AG04449 (cell line): ENCODE measurements around the gene DEPP1.

Experiments
- CTCF ChIA-PET: fragments of 350-600 bp; formaldehyde crosslinking; extraction: SDS; loops from one replicate; lab custom pipeline; 2021; ENCODE audit warnings: antibody characterized with exemption; lab: Yijun Ruan, JAX
- POLR2A ChIA-PET: fragments of 400-600, 350-600 bp; formaldehyde crosslinking; extraction: SDS; loops from one replicate; lab custom pipeline; 2020; ENCODE audit warnings: antibody characterized with exemption, inconsistent platforms; lab: Yijun Ruan, JAX
- DNase-seq: peaks from one replicate; pipeline ENCODE4 v3.0.0-alpha.2; 2010; ENCODE audit warnings: low read depth, low spot score
- H3K4me3 ChIP-seq: 2 replicates; pipeline ENCODE4 v1.5.1; 2011; ENCODE audit warnings: low read depth, mild to moderate bottlenecking, control low read depth, low read length
- TF ChIP-seq, protein P1 (sequence below): IDR thresholded peaks from one replicate; pipeline ENCODE4 v1.5.1; 2011; ENCODE audit warnings: mild to moderate bottlenecking, moderate library complexity, low read length, control low read depth, inconsistent platforms; ENCODE audit not compliant: insufficient read depth; ENCODE audit errors: missing control alignments

DEPP1 gene

DNA sequence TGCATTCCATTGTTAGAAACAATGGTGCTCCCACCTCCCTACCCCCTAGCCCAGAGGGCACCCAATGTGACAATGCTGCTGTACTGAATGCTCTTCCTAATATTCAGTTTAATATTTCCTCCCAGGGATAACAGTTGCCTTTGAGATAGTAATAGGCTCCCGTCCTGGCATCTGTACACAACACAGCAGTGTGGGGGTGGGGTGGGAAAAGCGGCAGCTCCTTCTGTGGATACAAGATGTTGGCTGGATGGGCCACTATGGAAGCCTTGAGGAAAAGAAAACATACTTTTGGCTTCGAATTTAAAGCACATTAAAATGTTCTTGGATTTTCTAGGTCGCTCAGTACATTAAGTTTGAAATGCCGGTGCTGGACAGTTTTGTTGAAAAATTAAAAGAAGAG, 13.0 kb upstream of the DEPP1 start:
- H3K4me3 ChIP-seq = no peak overlapping the region
- POLR2A ChIA-PET = no interaction called here
- CTCF ChIA-PET = interaction anchor here (1.2 to 7.9 kb wide), 4 partner anchors 8 to 57 kb away, joined by 3 to 56 read pairs (median 8); no protein-coding TSS in a partner anchor
- no peak for DNase-seq
- TF ChIP-seq, protein P1, sequence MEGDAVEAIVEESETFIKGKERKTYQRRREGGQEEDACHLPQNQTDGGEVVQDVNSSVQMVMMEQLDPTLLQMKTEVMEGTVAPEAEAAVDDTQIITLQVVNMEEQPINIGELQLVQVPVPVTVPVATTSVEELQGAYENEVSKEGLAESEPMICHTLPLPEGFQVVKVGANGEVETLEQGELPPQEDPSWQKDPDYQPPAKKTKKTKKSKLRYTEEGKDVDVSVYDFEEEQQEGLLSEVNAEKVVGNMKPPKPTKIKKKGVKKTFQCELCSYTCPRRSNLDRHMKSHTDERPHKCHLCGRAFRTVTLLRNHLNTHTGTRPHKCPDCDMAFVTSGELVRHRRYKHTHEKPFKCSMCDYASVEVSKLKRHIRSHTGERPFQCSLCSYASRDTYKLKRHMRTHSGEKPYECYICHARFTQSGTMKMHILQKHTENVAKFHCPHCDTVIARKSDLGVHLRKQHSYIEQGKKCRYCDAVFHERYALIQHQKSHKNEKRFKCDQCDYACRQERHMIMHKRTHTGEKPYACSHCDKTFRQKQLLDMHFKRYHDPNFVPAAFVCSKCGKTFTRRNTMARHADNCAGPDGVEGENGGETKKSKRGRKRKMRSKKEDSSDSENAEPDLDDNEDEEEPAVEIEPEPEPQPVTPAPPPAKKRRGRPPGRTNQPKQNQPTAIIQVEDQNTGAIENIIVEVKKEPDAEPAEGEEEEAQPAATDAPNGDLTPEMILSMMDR = no peak

DNA sequence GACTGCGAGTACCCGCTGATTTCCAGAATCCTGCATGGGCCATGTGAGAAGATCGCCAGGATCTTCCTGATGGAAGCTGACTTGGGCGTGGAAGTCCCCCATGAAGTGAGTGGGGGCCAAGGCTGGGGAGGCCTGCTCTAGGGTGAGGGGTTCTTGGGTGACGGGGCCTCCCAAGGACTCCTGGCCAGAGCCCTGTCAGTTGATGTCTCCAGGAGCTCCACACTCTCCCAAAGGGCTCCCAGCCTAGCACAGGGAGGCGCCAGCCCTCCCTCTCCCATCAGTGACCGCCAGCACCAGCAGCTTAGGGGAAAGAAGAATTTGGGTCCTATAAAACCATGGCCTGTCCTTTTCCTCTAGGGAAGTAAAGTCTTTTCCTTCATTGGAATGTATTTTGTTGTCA, 12.4 kb upstream of the DEPP1 start:
- DNase-seq = no peak

DNA sequence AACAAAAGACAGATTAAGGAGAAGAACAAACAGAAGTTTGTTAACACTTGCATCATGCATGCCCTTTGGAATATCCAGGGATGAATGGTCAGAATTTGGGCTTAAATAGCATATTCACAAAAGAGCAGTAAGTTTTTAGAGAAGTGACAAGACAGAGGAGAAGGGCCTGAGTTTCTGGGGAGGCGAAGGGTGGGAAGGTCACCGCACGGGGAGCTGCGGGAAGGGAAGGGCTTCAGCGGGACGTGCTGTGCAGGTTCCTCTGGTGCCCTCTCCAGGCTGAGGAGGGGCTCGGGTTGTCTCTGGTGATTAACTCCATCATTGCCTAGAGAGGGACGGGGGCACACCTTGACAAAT, 11.7 kb upstream of the DEPP1 start:
- POLR2A ChIA-PET = interaction anchor here (0.9 kb wide), 1 partner anchor 11 kb away, joined by 3 read pairs; the partner anchor contains the start of gene DEPP1
- no peak overlapping the region for H3K4me3 ChIP-seq
- CTCF ChIA-PET = interaction anchor here (1.2 to 7.9 kb wide), 3 partner anchors 9 to 59 kb away, joined by 4 to 56 read pairs (median 10); no protein-coding TSS in a partner anchor
- DNase-seq = no peak
- TF ChIP-seq, protein P1 = peak; percentile 21

More for the DNA sequence above, 12.4 kb upstream of the DEPP1 start:
- POLR2A ChIA-PET = interaction anchor here (0.9 kb wide), 1 partner anchor 12 kb away, joined by 3 read pairs; the partner anchor contains the start of gene DEPP1
- TF ChIP-seq, protein P1 = no peak
- no peak overlapping the region for H3K4me3 ChIP-seq
- CTCF ChIA-PET = interaction anchor here (2.1 to 7.9 kb wide), 2 partner anchors 10 to 56 kb away, joined by 10 to 56 read pairs; no protein-coding TSS in a partner anchor

DNA sequence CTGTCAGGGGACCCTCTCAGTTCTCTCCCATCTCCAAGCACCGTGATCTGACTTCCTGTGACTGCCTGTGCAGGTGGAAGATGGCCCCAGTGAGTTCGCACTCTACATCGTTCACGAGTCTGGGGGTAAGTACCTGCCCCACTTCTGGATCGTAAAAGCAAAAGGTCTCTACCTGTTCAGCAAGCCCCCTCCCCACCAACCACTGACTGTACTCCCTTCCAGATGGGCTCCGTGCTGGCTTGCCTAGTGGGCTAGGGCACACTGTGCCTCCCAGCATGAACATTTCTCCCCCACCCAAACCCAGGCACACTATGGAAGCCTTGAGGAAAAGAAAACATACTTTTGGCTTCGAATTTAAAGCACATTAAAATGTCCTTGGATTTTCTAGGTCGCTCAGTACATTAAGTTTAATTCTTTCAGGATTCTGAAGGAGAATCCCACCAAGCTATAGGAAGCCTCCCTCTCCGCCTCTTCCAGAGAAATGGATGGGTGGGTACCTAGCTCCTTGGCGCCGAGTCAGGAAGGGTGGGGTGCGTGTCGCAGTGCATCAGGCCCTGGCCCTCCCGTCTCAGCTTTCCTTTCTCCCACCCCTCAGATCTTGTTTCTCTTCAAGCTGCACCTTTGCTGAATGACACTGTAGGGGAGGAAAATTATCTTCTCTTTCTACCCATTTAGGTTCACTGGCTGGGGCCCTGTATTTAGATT, 11.1 kb upstream of the DEPP1 start:
- POLR2A ChIA-PET = interaction anchor here (2.2 kb wide), 1 partner anchor 11 kb away, joined by 11 read pairs; the partner anchor contains the start of gene DEPP1
- TF ChIP-seq, protein P1 = no peak
- no peak for DNase-seq

DNA sequence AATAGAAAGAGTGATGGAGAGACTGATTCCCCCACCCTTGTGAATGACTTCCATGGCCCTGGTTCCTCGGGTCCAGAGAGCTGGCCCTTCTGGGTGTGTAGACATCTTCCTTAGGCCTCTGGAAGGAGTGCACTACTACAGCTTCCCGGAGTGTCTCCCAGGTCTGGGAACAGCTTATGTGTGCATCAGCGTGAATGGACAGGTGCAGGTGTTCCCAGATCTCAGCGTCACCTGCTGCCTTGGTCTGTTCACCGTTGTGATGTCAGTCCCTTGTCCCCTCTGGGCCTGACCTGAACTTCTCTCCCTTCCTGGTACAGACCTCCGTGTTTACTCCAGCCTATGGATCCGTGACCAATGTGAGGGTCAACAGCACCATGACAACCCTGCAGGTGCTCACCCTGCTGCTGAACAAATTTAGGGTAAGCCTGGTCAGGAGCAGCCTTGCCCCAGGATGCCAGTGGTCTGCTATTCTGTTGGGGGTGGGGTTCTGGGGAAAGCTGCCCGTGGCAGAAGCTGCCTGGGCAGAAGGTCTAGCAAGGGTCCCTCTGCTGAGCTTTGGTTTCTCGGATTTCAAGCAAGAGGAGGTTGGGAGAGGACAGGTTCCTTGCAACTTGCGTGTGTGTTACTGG, 10.5 kb upstream of the DEPP1 start:
- ChIA-PET POLR2A (interaction anchor here (0.8 to 2.2 kb wide), 2 partner anchors 10 to 13 kb away, joined by 5 to 11 read pairs; partner anchors contain the start of gene DEPP1), CTCF (interaction anchor here (1.2 to 7.9 kb wide), 4 partner anchors 13 to 58 kb away, joined by 4 to 56 read pairs (median 5); no protein-coding TSS in a partner anchor)
- no peak overlapping the region for H3K4me3 ChIP-seq
- TF ChIP-seq, protein P1 = no peak
- no peak for DNase-seq

More for the DNA sequence above, 11.1 kb upstream of the DEPP1 start:
- CTCF ChIA-PET = interaction anchor here (1.2 to 7.9 kb wide), 5 partner anchors 9 to 59 kb away, joined by 4 to 56 read pairs (median 6); no protein-coding TSS in a partner anchor
- H3K4me3 ChIP-seq = no peak overlapping the region
